ENCODE results near the gene FLT4. TPM values are rescaled to one million over a fixed set of nuclear protein-coding genes. Genes with fewer than 3 reads are reported as not detected.

FLT4 gene
- total RNA-seq, 2 experiments from 2014 or later, result not detected

DNA sequence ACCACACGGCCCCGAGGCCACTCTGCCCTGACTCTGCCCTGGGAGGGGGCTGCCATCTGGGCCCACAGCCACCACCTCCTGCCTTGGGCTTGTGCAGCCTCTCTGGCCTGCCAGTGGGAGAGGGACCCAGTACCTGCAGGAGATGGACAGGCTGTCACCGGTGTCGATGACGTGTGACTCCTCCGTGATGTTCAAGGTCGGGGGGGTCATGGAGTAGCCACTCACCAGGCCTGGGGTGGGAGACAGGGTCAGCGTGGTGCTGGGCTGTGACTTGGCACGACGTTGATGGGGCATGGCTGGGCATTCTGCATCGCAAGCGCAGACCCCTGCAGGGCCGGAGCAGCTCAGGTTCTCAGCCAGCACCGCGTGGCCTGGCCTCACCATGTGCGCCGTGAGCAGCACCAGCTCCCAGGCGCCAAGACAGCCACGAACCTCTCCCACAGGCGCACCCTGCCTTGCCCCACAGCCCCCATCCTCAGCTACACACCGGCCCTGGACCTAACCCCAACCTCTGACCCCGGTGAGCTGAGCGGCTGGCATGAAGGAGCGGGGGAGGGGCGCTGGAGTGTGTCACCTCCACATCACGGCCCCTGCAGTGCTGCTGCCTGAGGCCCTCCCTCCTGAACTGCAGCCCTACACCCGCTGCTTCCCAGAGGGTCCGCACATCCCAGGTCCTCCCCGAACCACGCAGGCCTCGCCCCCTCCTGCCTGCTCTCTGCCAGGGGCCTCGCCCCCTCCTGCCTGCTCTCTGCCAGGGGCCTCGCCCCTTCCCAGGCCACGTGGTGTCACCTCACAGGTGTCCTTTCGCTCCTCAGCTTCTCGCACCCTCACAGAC, 17.6 kb downstream of the FLT4 start:
- Histone ChIP-seq H3K9me3 (ENCODE audit: low read length) (no peaks in the 10 kb centered on the region), H3K4me2 (ENCODE audit: low read length) (no peak overlapping the region), H3K27ac (ENCODE audit: low read depth, low read length, poor library complexity, severe bottlenecking) (no peak overlapping the region), H4K20me1 (ENCODE audit: insufficient read depth, low read length) (no peaks in the 10 kb centered on the region), H3K4me1 (ENCODE audit: insufficient read depth, low read length, poor library complexity, severe bottlenecking) (no peaks in the 10 kb centered on the region), H3K79me2 (ENCODE audit: insufficient read depth, low read depth, low read length) (no peaks in the 10 kb centered on the region), H3K4me3 (ENCODE audit: low read depth, low read length, poor library complexity, severe bottlenecking) (no peak overlapping the region), H3K36me3 (ENCODE audit: insufficient read depth, low read length) (no peaks in the 10 kb centered on the region), H3K9me2 (ENCODE audit: insufficient read depth, low read length) (no peaks in the 10 kb centered on the region), H2AFZ (ENCODE audit: low read length) (no peak overlapping the region)
- intact Hi-C loops (cut with micrococcal nuclease; ENCODE audit: unreplicated experiment), result no loop called here
- no TSS peak for BruUV-seq (replicated peaks)
- POLR2A ChIA-PET, result no interaction called here
- TF ChIP-seq EZH2phosphoT487 (IDR thresholded peaks at IDR 0.05; ENCODE audit: borderline replicate concordance, low read depth, low read length), result no peak
- TF ChIP-seq, protein P1, sequence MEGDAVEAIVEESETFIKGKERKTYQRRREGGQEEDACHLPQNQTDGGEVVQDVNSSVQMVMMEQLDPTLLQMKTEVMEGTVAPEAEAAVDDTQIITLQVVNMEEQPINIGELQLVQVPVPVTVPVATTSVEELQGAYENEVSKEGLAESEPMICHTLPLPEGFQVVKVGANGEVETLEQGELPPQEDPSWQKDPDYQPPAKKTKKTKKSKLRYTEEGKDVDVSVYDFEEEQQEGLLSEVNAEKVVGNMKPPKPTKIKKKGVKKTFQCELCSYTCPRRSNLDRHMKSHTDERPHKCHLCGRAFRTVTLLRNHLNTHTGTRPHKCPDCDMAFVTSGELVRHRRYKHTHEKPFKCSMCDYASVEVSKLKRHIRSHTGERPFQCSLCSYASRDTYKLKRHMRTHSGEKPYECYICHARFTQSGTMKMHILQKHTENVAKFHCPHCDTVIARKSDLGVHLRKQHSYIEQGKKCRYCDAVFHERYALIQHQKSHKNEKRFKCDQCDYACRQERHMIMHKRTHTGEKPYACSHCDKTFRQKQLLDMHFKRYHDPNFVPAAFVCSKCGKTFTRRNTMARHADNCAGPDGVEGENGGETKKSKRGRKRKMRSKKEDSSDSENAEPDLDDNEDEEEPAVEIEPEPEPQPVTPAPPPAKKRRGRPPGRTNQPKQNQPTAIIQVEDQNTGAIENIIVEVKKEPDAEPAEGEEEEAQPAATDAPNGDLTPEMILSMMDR (conservative IDR thresholded peaks at IDR 0.05; ENCODE audit: low read length), result no peak
- DNase-seq (ENCODE audit: low spot score), result no peak
- CTCF ChIA-PET (ENCODE audit: unreplicated experiment), result no interaction called here

DNA sequence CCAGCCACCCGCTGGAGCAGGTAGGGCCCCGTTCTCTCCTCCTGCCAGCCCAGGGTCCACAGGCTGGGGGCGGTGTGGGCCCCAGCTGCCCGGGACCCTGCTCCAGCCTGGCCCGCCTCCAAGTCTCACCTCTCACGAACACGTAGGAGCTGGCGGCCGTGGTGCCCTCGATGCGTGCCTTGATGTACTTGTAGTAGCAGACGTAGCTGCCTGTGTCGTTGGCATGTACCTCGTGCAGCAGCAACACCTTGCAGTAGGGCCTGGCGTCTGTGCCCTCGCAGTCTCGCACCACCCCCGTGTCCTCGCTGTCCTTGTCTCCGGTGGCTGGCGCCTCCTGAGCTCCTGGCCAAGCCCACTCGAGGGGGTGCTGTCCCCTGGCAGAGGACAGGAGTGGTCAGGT, 19.0 kb downstream of the FLT4 start:
- H3K27ac ChIP-seq (ENCODE audit: low read depth, low read length, poor library complexity, severe bottlenecking), result no peak overlapping the region

More for the DNA sequence above, 19.0 kb downstream of the FLT4 start:
- BruUV-seq (replicated peaks), result no TSS peak
- TF ChIP-seq, protein P1 (conservative IDR thresholded peaks at IDR 0.05; ENCODE audit: low read length), result no peak
- Histone ChIP-seq H3K9me3 (ENCODE audit: low read length) (no peaks in the 10 kb centered on the region), H3K79me2 (ENCODE audit: insufficient read depth, low read depth, low read length) (no peaks in the 10 kb centered on the region), H3K9me2 (ENCODE audit: insufficient read depth, low read length) (no peaks in the 10 kb centered on the region), H3K4me2 (ENCODE audit: low read length) (no peak overlapping the region), H2AFZ (ENCODE audit: low read length) (no peak overlapping the region), H3K4me1 (ENCODE audit: insufficient read depth, low read length, poor library complexity, severe bottlenecking) (no peaks in the 10 kb centered on the region), H3K36me3 (ENCODE audit: insufficient read depth, low read length) (no peaks in the 10 kb centered on the region), H3K4me3 (ENCODE audit: low read depth, low read length, poor library complexity, severe bottlenecking) (no peak overlapping the region), H4K20me1 (ENCODE audit: insufficient read depth, low read length) (no peaks in the 10 kb centered on the region)
- intact Hi-C loops (cut with micrococcal nuclease; ENCODE audit: unreplicated experiment), result no loop called here
- POLR2A ChIA-PET, result no interaction called here
- CTCF ChIA-PET (ENCODE audit: unreplicated experiment), result no interaction called here
- no peak for DNase-seq (ENCODE audit: low spot score)
